CD14-positive monocyte (primary cell): ENCODE measurements around the gene MAN1C1. TPM values are rescaled to one million over a fixed set of nuclear protein-coding genes. Genes with fewer than 3 reads are reported as not detected.

Source experiments
- DNase-seq, 3 donors: peaks; one replicate each; pipeline ENCODE4 v3.0.0-alpha.2; 2011 to 2022
- H2AFZ ChIP-seq: 2 replicates; pipeline ENCODE4 v1.6.0; 2012; ENCODE audit warnings: mild to moderate bottlenecking, low read depth, low read length, inconsistent platforms; ENCODE audit not compliant: insufficient read depth, poor library complexity, severe bottlenecking
- H3K27ac ChIP-seq, 2 donors: 1 replicate in 1 of 2; 2 replicates in 1 of 2; pipeline ENCODE4 v1.5.1; 2012 to 2013; ENCODE audit warnings: low read length in 2 of 2, control low read depth in 1 of 2, inconsistent platforms in 1 of 2, low read depth in 1 of 2, mild to moderate bottlenecking in 1 of 2
- H3K27me3 ChIP-seq, 2 donors: one replicate each; pipeline versions ENCODE4 v1.6.0 to v1.6.1; 2011 to 2013; ENCODE audit warnings: low read length in 2 of 2; ENCODE audit not compliant: control insufficient read depth in 2 of 2, insufficient read depth in 2 of 2
- H3K36me3 ChIP-seq, 2 donors: replicated peaks in 1 of 2; 1 replicate in 1 of 2; 2 replicates in 1 of 2; pipeline versions ENCODE4 v1.5.1 to v1.6.1; 2012 to 2013; ENCODE audit warnings: low read length in 2 of 2, control low read depth in 1 of 2, inconsistent platforms in 1 of 2, mild to moderate bottlenecking in 1 of 2; ENCODE audit not compliant: insufficient read depth in 2 of 2, control insufficient read depth in 1 of 2
- H3K4me1 ChIP-seq, 2 donors: 1 replicate in 1 of 2; 2 replicates in 1 of 2; pipeline versions ENCODE4 v1.5.1 to v1.6.1; 2012 to 2013; ENCODE audit warnings: low read length in 2 of 2, control low read depth in 1 of 2, inconsistent platforms in 1 of 2, mild to moderate bottlenecking in 1 of 2, moderate library complexity in 1 of 2; ENCODE audit not compliant: insufficient read depth in 2 of 2, control insufficient read depth in 1 of 2
- H3K4me2 ChIP-seq: replicated peaks from 2 replicates; pipeline ENCODE3; 2012; ENCODE audit warnings: low read length, moderate library complexity, mild to moderate bottlenecking; ENCODE audit not compliant: poor library complexity, severe bottlenecking; ENCODE audit errors: extremely low read depth
- H3K4me3 ChIP-seq, 3 experiments: fragments of 200-600 bp in 1 of 3; sonication (generic) in 1 of 3; replicated peaks in 1 of 3; 1 replicate in 2 of 3; 2 replicates in 1 of 3; pipeline ENCODE4 v1.5.1; 2011 to 2013; ENCODE audit warnings: low read length in 3 of 3, mild to moderate bottlenecking in 3 of 3, control low read depth in 2 of 3, low read depth in 2 of 3, inconsistent platforms in 1 of 3, moderate library complexity in 1 of 3
- H3K79me2 ChIP-seq: 2 replicates; pipeline ENCODE4 v1.6.0; 2012; ENCODE audit warnings: mild to moderate bottlenecking, control low read depth, inconsistent platforms, low read length, moderate library complexity; ENCODE audit not compliant: insufficient read depth
- H3K9ac ChIP-seq: 2 replicates; pipeline ENCODE4 v1.6.0; 2017; ENCODE audit warnings: low read length, mild to moderate bottlenecking; ENCODE audit not compliant: insufficient read depth, poor library complexity, severe bottlenecking
- H3K9me3 ChIP-seq, 2 donors: replicated peaks in 1 of 2; 1 replicate in 1 of 2; 2 replicates in 1 of 2; pipeline versions ENCODE4 v1.5.1 to v1.6.1; 2012 to 2013; ENCODE audit warnings: low read length in 2 of 2, control low read depth in 1 of 2; ENCODE audit not compliant: control insufficient read depth in 1 of 2, insufficient read depth in 1 of 2
- H4K20me1 ChIP-seq: 2 replicates; pipeline ENCODE4 v1.6.0; 2012; ENCODE audit warnings: mild to moderate bottlenecking, low read length, control low read depth, moderate library complexity; ENCODE audit not compliant: insufficient read depth
- H3K27ac Mint-ChIP-seq, 7 donors: one replicate each; pipeline ENCODE4 v1.8.0; 2020; ENCODE audit warnings: mild to moderate bottlenecking in 7 of 7, mixed read lengths in 7 of 7, moderate library complexity in 6 of 7, inconsistent platforms in 2 of 7
- H3K27me3 Mint-ChIP-seq, 3 donors: one replicate each; pipeline ENCODE4 v1.8.0; 2021 to 2022; ENCODE audit warnings: low read depth in 3 of 3, mild to moderate bottlenecking in 3 of 3, mixed read lengths in 3 of 3, moderate library complexity in 3 of 3, inconsistent platforms in 1 of 3
- H3K36me3 Mint-ChIP-seq, 2 donors: one replicate each; pipeline ENCODE4 v1.8.0; 2020; ENCODE audit warnings: mixed read lengths in 2 of 2, inconsistent platforms in 1 of 2, mild to moderate bottlenecking in 1 of 2
- H3K4me1 Mint-ChIP-seq: one replicate; pipeline ENCODE4 v1.8.0; 2020; ENCODE audit warnings: mild to moderate bottlenecking, mixed read lengths
- H3K4me3 Mint-ChIP-seq, 2 donors: one replicate each; pipeline ENCODE4 v1.8.0; 2020; ENCODE audit warnings: mild to moderate bottlenecking in 2 of 2, mixed read lengths in 2 of 2, moderate library complexity in 1 of 2
- H3K9me3 Mint-ChIP-seq, 7 donors: one replicate each; pipeline ENCODE4 v1.8.0; 2020 to 2022; ENCODE audit warnings: mixed read lengths in 7 of 7, mild to moderate bottlenecking in 6 of 7, moderate library complexity in 6 of 7, inconsistent platforms in 2 of 7
- WGBS: methylation state at CpG from one replicate; pipeline ENCODE4 v1.1.5; 2013; ENCODE audit warnings: missing lambda C conversion rate; ENCODE audit not compliant: insufficient coverage; 5-methylcytosine and 5-hydroxymethylcytosine counted together
- intact Hi-C, 2 donors: fragments of 100-400 bp; cut with micrococcal nuclease; formaldehyde crosslinking; loops; one replicate each; pipeline versions ENCODE4 v1.15.0 to v1.15.1; 2023
- polyA plus RNA-seq, 3 donors: library from polyadenylated mRNA; depleted of rRNA in 1 of 3; unstranded in 2 of 3; stranded (reverse) in 1 of 3; fragments of 300-500 nt in 2 of 3; fragments of >200 nt in 1 of 3; fragmentation: Illumina TruSeq in 2 of 3; gene quantifications; 1 replicate in 2 of 3; 2 replicates in 1 of 3; pipeline ENCODE4 v1.2.3, GENCODE V29; 2012 to 2021
- TF ChIP-seq, protein P1 (sequence below): fragments of 200-600 bp; IDR thresholded peaks from one replicate; pipeline ENCODE4 v1.8.0; 2022; ENCODE audit warnings: antibody characterized with exemption, mild to moderate bottlenecking

The MAN1C1 gene
- polyA plus RNA-seq, 3 donors: 1.2 to 7.2 (median 1.7) TPM

DNA sequence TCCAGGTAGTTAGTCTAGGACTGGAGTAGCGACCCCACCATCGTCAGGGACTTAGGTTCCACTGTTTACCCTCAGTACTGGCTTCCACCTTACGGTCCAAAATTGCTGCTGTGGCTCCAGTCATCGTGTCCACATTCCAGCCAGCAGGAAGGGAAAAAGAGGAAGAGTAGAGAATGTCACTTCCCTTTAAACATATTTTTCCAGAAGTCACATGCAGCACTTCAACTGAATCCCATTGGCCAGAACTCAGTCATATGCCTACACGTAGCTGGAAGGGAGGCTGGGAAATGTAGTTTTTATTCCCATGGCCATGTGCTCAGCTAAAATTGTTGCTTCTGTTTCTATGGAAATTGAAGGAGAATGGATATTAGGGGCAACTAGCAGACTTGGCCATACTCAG is 99.3 kb downstream of the MAN1C1 start:
- Histone ChIP-seq H3K27me3 (no peaks in the 10 kb centered on the region), H3K9me3 (peaks cover 6 to 8% of the 10 kb centered on the region in 2 donors), H3K4me3 (no peak overlapping the region), H3K27ac (no peak overlapping the region), H3K79me2 (no peaks in the 10 kb centered on the region), H3K9ac (no peak overlapping the region), H3K36me3 (no peaks in the 10 kb centered on the region), H3K4me1 (peaks cover 8 to 12% of the 10 kb centered on the region in 2 donors), H2AFZ (no peak overlapping the region), H4K20me1 (peaks cover 9% of the 10 kb centered on the region), H3K4me2 (no peak overlapping the region)
- H3K4me1 Mint-ChIP-seq: peaks cover 16% of the 10 kb centered on the region
- no CpG with 5 or more reads among the region's 5 CpGs for WGBS
- intact Hi-C loops: no loop called here
- no peak overlapping the region for H3K4me3 Mint-ChIP-seq
- H3K27me3 Mint-ChIP-seq: peaks cover 0 to 1% (median 1%) of the 10 kb centered on the region in 3 donors
- DNase-seq: peak; percentile 14 to 38 (median 25)
- H3K36me3 Mint-ChIP-seq: peaks cover 3 to 5% of the 10 kb centered on the region in 2 donors
- peak overlapping the region in 1 of 7 donors; percentile 5 for H3K27ac Mint-ChIP-seq
- H3K9me3 Mint-ChIP-seq: peaks cover 6 to 19% (median 7%) of the 10 kb centered on the region in 7 donors
- TF ChIP-seq, protein P1, sequence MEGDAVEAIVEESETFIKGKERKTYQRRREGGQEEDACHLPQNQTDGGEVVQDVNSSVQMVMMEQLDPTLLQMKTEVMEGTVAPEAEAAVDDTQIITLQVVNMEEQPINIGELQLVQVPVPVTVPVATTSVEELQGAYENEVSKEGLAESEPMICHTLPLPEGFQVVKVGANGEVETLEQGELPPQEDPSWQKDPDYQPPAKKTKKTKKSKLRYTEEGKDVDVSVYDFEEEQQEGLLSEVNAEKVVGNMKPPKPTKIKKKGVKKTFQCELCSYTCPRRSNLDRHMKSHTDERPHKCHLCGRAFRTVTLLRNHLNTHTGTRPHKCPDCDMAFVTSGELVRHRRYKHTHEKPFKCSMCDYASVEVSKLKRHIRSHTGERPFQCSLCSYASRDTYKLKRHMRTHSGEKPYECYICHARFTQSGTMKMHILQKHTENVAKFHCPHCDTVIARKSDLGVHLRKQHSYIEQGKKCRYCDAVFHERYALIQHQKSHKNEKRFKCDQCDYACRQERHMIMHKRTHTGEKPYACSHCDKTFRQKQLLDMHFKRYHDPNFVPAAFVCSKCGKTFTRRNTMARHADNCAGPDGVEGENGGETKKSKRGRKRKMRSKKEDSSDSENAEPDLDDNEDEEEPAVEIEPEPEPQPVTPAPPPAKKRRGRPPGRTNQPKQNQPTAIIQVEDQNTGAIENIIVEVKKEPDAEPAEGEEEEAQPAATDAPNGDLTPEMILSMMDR: no peak

DNA sequence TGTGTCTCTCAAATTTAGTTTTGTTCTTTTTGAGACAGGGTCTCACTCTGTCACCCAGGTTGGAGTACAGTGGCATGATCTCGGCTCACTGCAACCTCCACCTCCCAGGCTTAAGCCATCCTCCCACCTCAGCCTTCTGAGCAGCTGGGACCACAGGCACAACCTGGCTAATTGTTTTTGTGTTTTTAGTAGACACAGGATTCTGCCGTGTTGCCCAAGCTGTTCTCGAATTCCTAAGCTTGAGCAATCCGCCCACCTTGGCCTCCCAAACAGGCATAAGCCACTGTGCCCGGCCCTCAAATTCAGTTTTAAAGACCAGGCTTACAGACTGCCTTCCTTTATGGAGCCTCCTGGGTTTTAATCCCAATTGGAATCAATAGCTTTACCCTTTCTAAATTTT is 99.7 kb downstream of the MAN1C1 start:
- Histone ChIP-seq H3K36me3 (no peaks in the 10 kb centered on the region), H2AFZ (no peak overlapping the region), H3K4me3 (no peak overlapping the region), H3K4me2 (no peak overlapping the region), H3K27ac (no peak overlapping the region), H4K20me1 (peaks cover 9% of the 10 kb centered on the region), H3K27me3 (no peaks in the 10 kb centered on the region), H3K4me1 (peaks cover 8 to 11% of the 10 kb centered on the region in 2 donors), H3K79me2 (no peaks in the 10 kb centered on the region), H3K9me3 (peaks cover 6 to 8% of the 10 kb centered on the region in 2 donors), H3K9ac (no peak overlapping the region)
- intact Hi-C loops: no loop called here
- TF ChIP-seq, protein P1: no peak
- peaks cover 3 to 5% of the 10 kb centered on the region in 2 donors for H3K36me3 Mint-ChIP-seq
- peaks cover 13% of the 10 kb centered on the region for H3K4me1 Mint-ChIP-seq
- DNase-seq: no peak
- peaks cover 0 to 1% (median 1%) of the 10 kb centered on the region in 3 donors for H3K27me3 Mint-ChIP-seq
- H3K9me3 Mint-ChIP-seq: peaks cover 6 to 19% (median 7%) of the 10 kb centered on the region in 7 donors
- H3K4me3 Mint-ChIP-seq: no peak overlapping the region
- H3K27ac Mint-ChIP-seq: no peak overlapping the region
- WGBS: 94% methylated on average over 5 of the region's 5 CpGs
